ENCODE measurements around the gene CRPPA. TPM values are rescaled to one million over a fixed set of nuclear protein-coding genes. Genes with fewer than 3 reads are reported as not detected.

The CRPPA gene
- total RNA-seq, 2 experiments from 2014 or later: not detected

GRCh38 chr7:16399265-16399831, 22.0 kb downstream of the CRPPA start:
- Histone ChIP-seq H3K79me2 (ENCODE audit: insufficient read depth, low read depth, low read length) (no peaks in the 10 kb centered on the region), H3K27ac (ENCODE audit: low read depth, low read length, poor library complexity, severe bottlenecking) (no peak overlapping the region), H3K4me3 (ENCODE audit: low read depth, low read length, poor library complexity, severe bottlenecking) (no peak overlapping the region), H3K4me1 (ENCODE audit: insufficient read depth, low read length, poor library complexity, severe bottlenecking) (no peaks in the 10 kb centered on the region), H3K9me2 (ENCODE audit: insufficient read depth, low read length) (no peaks in the 10 kb centered on the region), H2AFZ (ENCODE audit: low read length) (no peak overlapping the region), H4K20me1 (ENCODE audit: insufficient read depth, low read length) (no peaks in the 10 kb centered on the region), H3K4me2 (ENCODE audit: low read length) (no peak overlapping the region), H3K9me3 (ENCODE audit: low read length) (peaks cover 46% of the 10 kb centered on the region), H3K36me3 (ENCODE audit: insufficient read depth, low read length) (no peaks in the 10 kb centered on the region)
- intact Hi-C loops (cut with micrococcal nuclease; ENCODE audit: unreplicated experiment): no loop called here
- no TSS peak for BruUV-seq (replicated peaks)
- no peak for TF ChIP-seq CTCF (conservative IDR thresholded peaks at IDR 0.05; ENCODE audit: low read length)
- no peak for TF ChIP-seq EZH2phosphoT487 (IDR thresholded peaks at IDR 0.05; ENCODE audit: borderline replicate concordance, low read depth, low read length)
- ChIA-PET POLR2A (no interaction called here), CTCF (ENCODE audit: unreplicated experiment) (no interaction called here)
- no peak for DNase-seq (ENCODE audit: low spot score)

- Histone ChIP-seq H3K9me3 (ENCODE audit: low read length) (peaks cover 46% of the 10 kb centered on the region), H4K20me1 (ENCODE audit: insufficient read depth, low read length) (no peaks in the 10 kb centered on the region), H3K4me1 (ENCODE audit: insufficient read depth, low read length, poor library complexity, severe bottlenecking) (no peaks in the 10 kb centered on the region), H3K9me2 (ENCODE audit: insufficient read depth, low read length) (no peaks in the 10 kb centered on the region), H3K4me3 (ENCODE audit: low read depth, low read length, poor library complexity, severe bottlenecking) (no peak overlapping the region), H3K27ac (ENCODE audit: low read depth, low read length, poor library complexity, severe bottlenecking) (no peak overlapping the region), H3K36me3 (ENCODE audit: insufficient read depth, low read length) (no peaks in the 10 kb centered on the region), H3K79me2 (ENCODE audit: insufficient read depth, low read depth, low read length) (no peaks in the 10 kb centered on the region), H3K4me2 (ENCODE audit: low read length) (no peak overlapping the region), H2AFZ (ENCODE audit: low read length) (no peak overlapping the region)
- CTCF ChIA-PET (ENCODE audit: unreplicated experiment): no interaction called here
- TF ChIP-seq EZH2phosphoT487 (IDR thresholded peaks at IDR 0.05; ENCODE audit: borderline replicate concordance, low read depth, low read length) (no peak), CTCF (conservative IDR thresholded peaks at IDR 0.05; ENCODE audit: low read length) (no peak)
- intact Hi-C loops (cut with micrococcal nuclease; ENCODE audit: unreplicated experiment): no loop called here
- DNase-seq (ENCODE audit: low spot score): no peak
- no TSS peak for BruUV-seq (replicated peaks)
- POLR2A ChIA-PET: no interaction called here
Observed at GRCh38 chr7:16398146-16399017, 23.0 kb downstream of the CRPPA start.
